HG02588 (cell line): ENCODE measurements around the gene FAAH.

Source experiments
- ATAC-seq: cut with Tn5 transposase; IDR thresholded peaks from one replicate; pipeline ENCODE4 v1.9.1; 2021; ENCODE audit warnings: mild to moderate bottlenecking, moderate library complexity; ENCODE audit not compliant: unreplicated experiment

The FAAH gene

GRCh38 chr1:46400421-46400820 lies 6.3 kb downstream of the FAAH start:
- ATAC-seq = no peak

- no peak for ATAC-seq
Measured at GRCh38 chr1:46401154-46401913, 7.2 kb downstream of the FAAH start.

- no peak for ATAC-seq
Measured at GRCh38 chr1:46401964-46402626, 8.0 kb downstream of the FAAH start.

DNA sequence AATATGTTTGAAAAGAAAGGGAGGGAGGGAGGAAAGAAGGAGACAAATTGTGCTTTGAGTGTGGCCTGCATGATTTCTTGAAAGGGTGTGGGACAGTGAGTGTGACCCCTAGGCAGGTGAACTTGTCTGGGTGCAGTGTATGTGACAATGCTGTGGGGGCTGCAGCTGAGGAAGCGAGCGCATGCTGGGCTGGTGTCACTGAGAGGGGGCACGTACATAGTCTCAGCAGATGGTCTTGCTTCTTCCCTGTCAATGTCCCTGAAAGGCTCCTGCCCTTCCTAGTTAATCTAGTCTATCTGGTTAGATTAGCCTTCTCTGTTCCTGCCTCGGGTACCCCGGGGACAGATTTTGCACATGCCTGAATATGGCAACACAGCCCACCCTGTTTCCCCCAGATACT lies 9.8 kb downstream of the FAAH start:
- no peak for ATAC-seq

GRCh38 chr1:46404482-46405196 lies 10.5 kb downstream of the FAAH start:
- ATAC-seq = no peak

- ATAC-seq = no peak
Measured at GRCh38 chr1:46405197-46405555, 11.1 kb downstream of the FAAH start.

- no peak for ATAC-seq
Measured at GRCh38 chr1:46405724-46406123, 11.6 kb downstream of the FAAH start.

DNA sequence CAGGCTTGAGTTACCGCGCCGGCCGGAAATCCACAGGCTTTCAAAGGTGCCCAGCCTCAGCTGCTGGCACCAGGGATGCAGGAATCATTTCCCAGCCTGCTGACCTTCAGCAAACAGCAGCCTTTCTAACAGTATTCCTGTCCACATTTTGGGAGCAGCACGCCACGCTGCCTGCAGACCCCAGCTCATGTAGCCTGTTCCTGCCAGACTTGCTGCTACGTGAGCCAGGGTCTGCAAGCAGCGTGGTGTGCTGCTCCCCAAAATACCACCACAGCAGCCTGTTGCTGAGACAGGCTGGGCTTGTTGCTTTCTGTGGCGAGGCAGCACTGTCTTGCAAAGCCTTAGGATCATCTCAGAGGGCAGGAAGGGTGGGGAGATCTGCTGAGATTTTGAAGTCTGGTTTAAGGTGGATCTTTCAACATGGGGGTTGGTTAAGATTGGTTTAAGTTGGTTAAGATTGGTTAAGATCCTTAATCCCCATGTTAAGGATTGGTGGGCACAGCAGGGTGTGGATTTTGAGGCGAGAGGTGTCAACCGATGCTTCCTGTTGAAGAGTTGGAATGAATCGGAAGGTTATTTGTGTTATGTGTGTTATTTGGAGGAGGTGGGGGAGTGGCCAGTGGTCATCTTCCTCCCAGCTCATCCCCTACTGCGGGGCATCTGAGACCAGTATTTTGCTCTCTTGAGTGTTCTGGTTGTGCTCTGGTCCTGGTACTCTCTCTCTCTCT lies 12.9 kb downstream of the FAAH start:
- ATAC-seq = no peak

DNA sequence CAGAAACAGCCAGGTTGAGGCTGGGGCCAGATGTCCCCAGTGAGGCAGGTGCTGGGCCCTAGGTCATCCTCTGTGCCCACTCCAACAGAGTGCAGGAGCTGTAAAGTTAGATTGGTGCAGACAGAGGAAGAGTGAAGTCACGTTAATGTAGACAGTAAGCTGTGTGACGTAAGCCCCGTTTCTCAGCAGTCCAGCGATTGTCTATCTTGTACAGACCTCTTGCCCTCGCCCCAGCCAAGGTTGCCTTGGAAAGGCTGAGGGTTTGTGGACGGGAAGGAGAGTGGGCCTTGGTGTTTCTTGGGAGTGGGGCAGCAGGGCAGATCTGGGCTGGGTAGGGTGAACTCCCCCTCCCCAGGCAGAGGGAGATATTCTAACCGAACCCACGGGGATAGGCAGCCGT lies 13.5 kb downstream of the FAAH start:
- no peak for ATAC-seq

- no peak for ATAC-seq
Measured at GRCh38 chr1:46408356-46409062, 14.4 kb downstream of the FAAH start.

DNA sequence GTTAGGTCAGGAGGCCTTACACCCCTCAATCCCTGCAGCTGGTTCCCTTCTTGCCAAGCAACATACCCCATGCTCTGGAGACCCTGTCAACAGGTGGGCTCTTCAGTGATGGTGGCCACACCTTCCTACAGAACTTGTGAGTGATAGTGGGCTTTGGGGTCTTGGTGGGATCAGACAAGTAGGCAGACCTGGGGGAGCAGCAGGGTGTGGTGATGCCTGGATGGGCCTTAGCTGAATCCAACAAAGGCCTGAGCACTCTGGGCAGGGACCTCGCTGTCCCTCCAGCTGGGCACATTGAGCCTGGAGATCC lies 14.9 kb downstream of the FAAH start:
- ATAC-seq = no peak

GRCh38 chr1:46410156-46411009 lies 16.3 kb downstream of the FAAH start:
- no peak for ATAC-seq

DNA sequence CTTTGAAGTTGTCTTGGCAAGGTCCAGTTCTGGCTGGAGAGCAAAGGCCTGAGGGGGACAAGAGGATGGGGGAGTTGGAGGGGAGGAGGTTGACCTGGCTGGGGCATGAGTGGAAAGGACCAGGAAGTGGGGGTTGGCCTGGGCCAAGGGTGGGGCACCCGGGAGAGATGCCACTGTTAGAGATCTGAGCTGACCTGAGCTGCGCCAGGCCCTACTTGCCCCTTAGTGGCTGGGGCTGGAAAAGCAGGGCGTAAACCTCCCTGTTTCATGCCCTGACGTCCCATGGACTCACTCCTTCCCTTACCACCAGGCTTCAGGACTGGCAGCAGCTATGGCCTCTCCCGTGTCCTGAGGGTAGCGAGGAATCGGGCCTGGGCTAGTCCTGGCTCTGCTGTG lies 16.9 kb downstream of the FAAH start:
- ATAC-seq = no peak

DNA sequence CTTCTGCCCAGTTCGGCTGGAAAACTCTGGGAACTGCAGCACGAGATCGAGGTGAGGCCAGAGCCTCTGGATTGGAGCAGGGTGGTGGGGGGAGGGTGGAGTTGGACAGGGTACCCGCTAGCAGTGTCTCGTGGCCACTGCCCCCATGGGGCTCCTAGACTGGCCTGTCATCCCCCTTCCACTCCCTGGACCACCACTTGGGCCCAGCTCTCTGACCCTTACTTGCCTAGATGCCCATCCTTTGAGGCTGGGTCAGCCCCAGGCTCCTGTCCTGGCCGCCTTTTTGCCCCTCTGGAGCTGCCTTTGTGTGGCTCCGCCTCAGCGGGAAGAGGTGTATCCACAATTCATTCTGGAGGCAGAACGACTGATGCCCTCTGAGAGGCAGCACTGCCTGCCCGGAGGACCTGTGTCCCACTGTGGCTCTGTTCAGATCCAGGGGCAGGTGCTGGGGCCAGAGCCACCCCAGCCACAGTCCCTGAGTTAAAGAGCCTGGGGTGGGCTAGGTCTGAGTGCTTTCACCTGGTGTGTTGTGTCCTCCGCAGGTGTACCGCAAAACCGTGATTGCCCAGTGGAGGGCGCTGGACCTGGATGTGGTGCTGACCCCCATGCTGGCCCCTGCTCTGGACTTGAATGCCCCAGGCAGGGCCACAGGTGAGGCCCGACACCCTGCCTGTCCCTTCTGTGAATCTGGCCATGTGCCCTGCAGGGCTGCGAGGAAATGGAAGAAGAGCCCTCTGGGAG lies 17.7 kb downstream of the FAAH start:
- no peak for ATAC-seq

DNA sequence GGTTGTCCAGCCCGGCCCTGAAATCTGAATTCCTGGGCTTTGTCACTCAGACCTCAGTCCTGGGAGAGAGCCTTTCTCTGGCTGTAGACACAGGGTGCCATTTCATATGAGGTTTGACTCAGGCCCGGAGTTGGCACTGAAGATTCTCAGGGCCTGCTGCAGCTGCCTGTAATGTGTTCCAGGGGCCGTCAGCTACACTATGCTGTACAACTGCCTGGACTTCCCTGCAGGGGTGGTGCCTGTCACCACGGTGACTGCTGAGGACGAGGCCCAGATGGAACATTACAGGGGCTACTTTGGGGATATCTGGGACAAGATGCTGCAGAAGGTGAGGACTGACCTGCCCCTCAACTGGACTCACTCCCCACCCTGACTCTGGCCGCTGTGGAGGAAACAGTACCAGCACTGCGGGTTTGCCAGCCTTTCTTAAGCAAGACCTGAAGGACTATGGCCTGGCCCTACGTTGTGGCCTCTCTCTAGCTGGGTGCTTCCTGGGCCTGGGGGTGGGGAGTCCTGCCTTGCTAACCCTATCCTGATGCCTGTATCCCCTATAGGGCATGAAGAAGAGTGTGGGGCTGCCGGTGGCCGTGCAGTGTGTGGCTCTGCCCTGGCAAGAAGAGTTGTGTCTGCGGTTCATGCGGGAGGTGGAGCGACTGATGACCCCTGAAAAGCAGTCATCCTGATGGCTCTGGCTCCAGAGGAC lies 18.9 kb downstream of the FAAH start:
- ATAC-seq = no peak

GRCh38 chr1:46413596-46413985 lies 19.5 kb downstream of the FAAH start:
- ATAC-seq = no peak

DNA sequence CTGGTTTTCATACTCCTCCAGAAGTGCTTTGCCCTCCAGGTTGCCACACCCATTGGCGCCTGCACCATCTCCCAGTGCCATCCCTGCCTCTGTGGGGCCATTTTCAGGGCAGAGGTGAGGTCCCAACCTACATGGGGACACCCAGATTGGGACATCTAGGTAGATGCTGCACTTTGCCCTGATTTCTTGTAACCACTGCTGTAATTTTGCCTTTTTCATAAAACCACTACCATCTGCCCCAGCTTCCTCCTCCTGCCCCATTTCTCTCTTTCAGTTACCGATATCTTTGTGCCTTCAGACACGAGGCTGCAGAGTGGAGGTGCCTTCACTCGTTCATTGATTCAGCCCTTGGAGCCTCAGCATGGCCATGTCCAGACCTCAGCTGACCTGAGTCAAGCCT lies 21.4 kb downstream of the FAAH start:
- no peak for ATAC-seq

GRCh38 chr1:46418976-46419375 lies 24.9 kb downstream of the FAAH start:
- no peak for ATAC-seq

GRCh38 chr1:46420533-46420915 lies 26.4 kb downstream of the FAAH start:
- ATAC-seq = no peak
